ENCODE data around the gene ENTR1.
"Not testable (repeated sequence)": the region's sequence is repeated elsewhere in the genome, so short reads cannot be mapped to it uniquely, and the experiment has no call there.

The ENTR1 gene

DNA sequence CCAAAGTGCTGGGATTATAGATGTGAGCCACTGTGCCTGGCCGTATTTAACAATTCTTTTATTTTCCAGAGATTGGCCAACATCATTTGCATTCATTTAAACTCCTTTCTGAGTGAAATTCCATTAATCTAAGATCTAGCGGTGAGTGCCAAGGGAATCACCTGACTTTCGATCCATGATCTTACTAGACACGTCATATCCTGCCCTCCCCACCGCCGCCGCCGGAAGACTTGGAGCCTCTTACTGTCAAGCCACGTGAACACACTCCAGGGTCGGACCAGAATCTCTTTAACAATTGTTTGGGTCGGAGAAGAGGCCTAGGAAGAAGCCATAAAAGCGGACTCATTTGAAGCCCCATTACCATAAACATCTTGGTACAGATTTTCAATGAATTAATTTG, 16.4 kb upstream of the ENTR1 start:
- Histone ChIP-seq H3K4me3 (ENCODE audit: low read length) (no peak overlapping the region), H3K9me3 (ENCODE audit: control insufficient read depth, low read length) (no peaks in the 10 kb centered on the region), H3K27me3 (replicated peaks; ENCODE audit: control insufficient read depth, insufficient read depth, low read length) (no peaks in the 10 kb centered on the region), H3K4me1 (ENCODE audit: control insufficient read depth, insufficient read depth, low read length) (no peaks in the 10 kb centered on the region), H3K36me3 (ENCODE audit: control insufficient read depth, insufficient read depth, low read length, severe bottlenecking) (peaks cover 49% of the 10 kb centered on the region), H3K9ac (ENCODE audit: low read length) (no peak overlapping the region)
- no peak for DNase-seq (ENCODE audit: low read depth)

DNA sequence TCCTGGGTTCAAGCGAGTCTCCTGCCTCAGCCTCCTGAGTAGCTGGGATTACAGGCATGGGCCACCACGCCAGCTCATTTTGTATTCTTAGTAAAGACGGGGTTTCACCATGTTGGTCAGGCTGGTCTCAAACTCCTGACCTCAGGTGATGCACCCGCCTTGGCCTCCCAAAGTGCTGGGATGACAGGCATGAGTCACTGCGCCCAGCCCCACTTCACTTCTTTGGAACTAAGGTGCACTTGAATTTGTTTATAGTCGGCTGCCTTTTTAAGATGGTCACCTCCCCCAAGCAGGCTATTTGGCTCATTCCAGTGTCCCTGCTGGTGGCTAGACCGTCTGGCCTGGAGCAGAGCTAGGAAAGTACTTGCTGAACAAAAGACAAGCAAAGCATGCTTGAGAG, 15.0 kb upstream of the ENTR1 start:
- H3K4me1 ChIP-seq (ENCODE audit: control insufficient read depth, insufficient read depth, low read length); DNase-seq (ENCODE audit: low read depth); H3K9me3 ChIP-seq (ENCODE audit: control insufficient read depth, low read length); H3K27me3 ChIP-seq (replicated peaks; ENCODE audit: control insufficient read depth, insufficient read depth, low read length); H3K4me3 ChIP-seq (ENCODE audit: low read length); H3K9ac ChIP-seq (ENCODE audit: low read length): not testable (repeated sequence)
- peaks cover 55% of the 10 kb centered on the region for H3K36me3 ChIP-seq (ENCODE audit: control insufficient read depth, insufficient read depth, low read length, severe bottlenecking)

DNA sequence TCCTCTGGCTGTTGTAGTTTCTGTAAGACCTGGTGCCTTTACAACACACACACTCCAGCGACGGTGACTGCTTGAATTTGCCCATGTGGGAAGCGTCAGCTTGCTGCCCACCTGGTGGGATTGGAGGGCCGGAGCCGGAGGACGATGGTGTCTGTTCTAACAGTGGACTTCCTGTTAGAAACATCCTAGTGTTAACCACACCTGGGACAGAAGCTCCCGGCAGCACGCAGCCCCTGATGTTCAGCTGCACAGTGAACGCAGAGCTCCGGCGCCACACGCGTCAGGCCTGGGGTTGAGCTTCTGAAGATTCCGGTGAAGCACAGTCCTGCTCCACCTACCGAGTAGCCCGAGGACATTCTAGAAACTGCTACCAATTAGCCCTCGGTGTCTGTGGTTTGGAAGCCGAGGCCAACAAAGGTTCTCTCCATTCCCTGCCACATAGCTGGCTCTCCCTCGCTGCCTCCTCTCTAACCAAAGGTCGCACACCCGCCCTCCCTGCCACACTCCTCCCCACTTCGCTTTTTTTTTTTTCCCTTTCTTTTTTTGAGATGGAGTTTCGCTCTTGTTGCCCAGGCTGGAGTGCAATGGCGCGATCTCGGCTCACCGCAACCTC, 14.4 kb upstream of the ENTR1 start:
- Histone ChIP-seq H3K9ac (ENCODE audit: low read length) (no peak overlapping the region), H3K4me1 (ENCODE audit: control insufficient read depth, insufficient read depth, low read length) (no peaks in the 10 kb centered on the region), H3K4me3 (ENCODE audit: low read length) (no peak overlapping the region), H3K36me3 (ENCODE audit: control insufficient read depth, insufficient read depth, low read length, severe bottlenecking) (peaks cover 56% of the 10 kb centered on the region), H3K9me3 (ENCODE audit: control insufficient read depth, low read length) (no peaks in the 10 kb centered on the region), H3K27me3 (replicated peaks; ENCODE audit: control insufficient read depth, insufficient read depth, low read length) (no peaks in the 10 kb centered on the region)
- DNase-seq (ENCODE audit: low read depth) = no peak

DNA sequence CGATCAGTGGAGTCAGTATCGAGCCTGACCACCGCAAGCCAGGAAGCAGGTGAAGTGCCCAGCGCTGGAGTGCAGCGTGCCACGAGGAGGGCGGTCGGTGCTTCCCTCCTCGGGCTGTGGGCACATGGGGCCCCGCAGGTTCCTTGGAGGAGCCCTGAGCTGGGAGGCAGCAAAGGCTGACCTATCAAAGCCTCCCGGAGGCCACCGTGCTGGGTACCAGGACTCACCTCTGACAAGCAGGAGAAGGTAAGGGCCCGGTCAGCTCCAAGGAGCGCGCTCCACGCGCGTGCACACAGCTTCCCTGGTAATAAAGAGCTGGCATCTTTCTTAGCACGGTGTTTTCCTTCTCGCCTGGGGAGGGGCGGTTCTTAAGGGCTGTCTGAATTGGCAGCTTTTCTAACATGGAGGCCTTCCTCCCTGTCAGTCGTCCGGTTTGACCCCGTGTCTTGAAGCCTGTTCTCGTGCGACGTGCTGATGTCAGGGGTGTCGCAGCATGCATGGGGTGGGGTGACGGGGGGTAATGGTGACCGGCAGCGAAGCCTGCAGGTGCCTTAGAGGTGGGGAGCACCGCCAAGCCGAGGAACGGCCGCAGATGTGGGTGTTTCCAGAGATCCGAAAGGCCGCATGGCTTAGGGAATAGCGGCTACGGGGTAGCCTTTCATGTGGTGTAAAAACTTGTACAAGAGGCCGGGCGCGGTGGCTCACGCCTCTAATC, 13.2 kb upstream of the ENTR1 start:
- no peak for DNase-seq (ENCODE audit: low read depth)
- Histone ChIP-seq H3K36me3 (ENCODE audit: control insufficient read depth, insufficient read depth, low read length, severe bottlenecking) (peaks cover 59% of the 10 kb centered on the region), H3K4me3 (ENCODE audit: low read length) (no peak overlapping the region), H3K27me3 (replicated peaks; ENCODE audit: control insufficient read depth, insufficient read depth, low read length) (no peaks in the 10 kb centered on the region), H3K4me1 (ENCODE audit: control insufficient read depth, insufficient read depth, low read length) (no peaks in the 10 kb centered on the region), H3K9me3 (ENCODE audit: control insufficient read depth, low read length) (no peaks in the 10 kb centered on the region), H3K9ac (ENCODE audit: low read length) (no peak overlapping the region)

DNA sequence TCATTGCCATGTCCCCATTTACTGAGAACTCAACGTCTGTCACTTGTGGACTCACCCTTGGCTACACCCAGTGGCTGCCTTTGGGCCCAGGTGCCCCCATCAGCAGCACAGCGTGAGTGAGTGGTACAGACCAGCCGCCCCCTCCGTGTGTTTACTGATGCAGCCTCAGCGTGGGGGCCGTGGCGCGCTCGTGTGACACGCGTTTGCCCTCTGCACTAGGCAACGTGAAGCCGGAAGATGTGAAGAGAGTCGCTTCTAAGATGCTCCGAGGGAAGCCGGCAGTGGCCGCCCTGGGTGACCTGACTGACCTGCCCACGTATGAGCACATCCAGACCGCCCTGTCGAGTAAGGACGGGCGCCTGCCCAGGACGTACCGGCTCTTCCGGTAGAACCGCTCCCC, 12.5 kb upstream of the ENTR1 start:
- H3K4me3 ChIP-seq (ENCODE audit: low read length) = no peak overlapping the region
- H3K36me3 ChIP-seq (ENCODE audit: control insufficient read depth, insufficient read depth, low read length, severe bottlenecking) = peaks cover 65% of the 10 kb centered on the region
- no peak for DNase-seq (ENCODE audit: low read depth)
- H3K4me1 ChIP-seq (ENCODE audit: control insufficient read depth, insufficient read depth, low read length) = no peaks in the 10 kb centered on the region
- no peaks in the 10 kb centered on the region for H3K27me3 ChIP-seq (replicated peaks; ENCODE audit: control insufficient read depth, insufficient read depth, low read length)
- H3K9me3 ChIP-seq (ENCODE audit: control insufficient read depth, low read length) = no peaks in the 10 kb centered on the region
- no peak overlapping the region for H3K9ac ChIP-seq (ENCODE audit: low read length)

DNA sequence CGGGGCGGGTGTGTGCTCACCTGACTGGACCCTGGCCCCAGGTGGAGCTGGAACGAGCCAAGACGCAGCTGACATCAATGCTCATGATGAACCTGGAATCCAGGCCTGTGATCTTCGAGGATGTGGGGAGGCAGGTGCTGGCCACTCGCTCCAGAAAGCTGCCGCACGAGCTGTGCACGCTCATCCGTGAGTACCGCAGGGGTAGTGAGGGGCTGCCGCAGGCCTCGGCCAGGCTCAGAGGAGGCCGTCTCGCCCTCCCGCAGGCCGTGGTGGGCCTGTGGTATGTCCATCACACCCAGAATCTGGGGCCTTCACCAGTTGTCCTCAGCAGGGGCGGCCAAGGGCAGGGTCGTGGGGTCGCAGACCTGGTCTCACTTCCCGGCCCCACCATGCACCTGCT, 11.4 kb upstream of the ENTR1 start:
- Histone ChIP-seq H3K9ac (ENCODE audit: low read length) (no peak overlapping the region), H3K27me3 (replicated peaks; ENCODE audit: control insufficient read depth, insufficient read depth, low read length) (no peaks in the 10 kb centered on the region), H3K4me3 (ENCODE audit: low read length) (no peak overlapping the region), H3K36me3 (ENCODE audit: control insufficient read depth, insufficient read depth, low read length, severe bottlenecking) (peaks cover 76% of the 10 kb centered on the region), H3K4me1 (ENCODE audit: control insufficient read depth, insufficient read depth, low read length) (no peaks in the 10 kb centered on the region), H3K9me3 (ENCODE audit: control insufficient read depth, low read length) (no peaks in the 10 kb centered on the region)
- DNase-seq (ENCODE audit: low read depth) = no peak

DNA sequence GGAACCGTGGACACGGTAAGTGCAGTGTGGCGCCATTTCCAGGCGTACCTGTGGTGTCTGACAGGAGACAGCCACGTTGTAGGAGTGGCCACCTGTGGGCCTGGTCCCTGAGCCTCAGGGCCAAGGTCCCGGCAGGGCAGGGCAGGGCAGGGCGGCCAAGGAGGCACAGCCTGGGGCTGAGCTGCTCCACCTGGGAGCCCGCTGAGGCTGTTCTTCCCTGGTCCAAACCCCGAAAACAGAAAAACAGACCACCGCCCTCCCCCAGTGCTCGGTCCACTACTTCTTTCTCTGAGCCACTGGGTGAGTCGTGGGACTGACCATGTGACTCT, 8.6 kb upstream of the ENTR1 start:
- no peak overlapping the region for H3K9ac ChIP-seq (ENCODE audit: low read length)
- peaks cover 93% of the 10 kb centered on the region for H3K36me3 ChIP-seq (ENCODE audit: control insufficient read depth, insufficient read depth, low read length, severe bottlenecking)

DNA sequence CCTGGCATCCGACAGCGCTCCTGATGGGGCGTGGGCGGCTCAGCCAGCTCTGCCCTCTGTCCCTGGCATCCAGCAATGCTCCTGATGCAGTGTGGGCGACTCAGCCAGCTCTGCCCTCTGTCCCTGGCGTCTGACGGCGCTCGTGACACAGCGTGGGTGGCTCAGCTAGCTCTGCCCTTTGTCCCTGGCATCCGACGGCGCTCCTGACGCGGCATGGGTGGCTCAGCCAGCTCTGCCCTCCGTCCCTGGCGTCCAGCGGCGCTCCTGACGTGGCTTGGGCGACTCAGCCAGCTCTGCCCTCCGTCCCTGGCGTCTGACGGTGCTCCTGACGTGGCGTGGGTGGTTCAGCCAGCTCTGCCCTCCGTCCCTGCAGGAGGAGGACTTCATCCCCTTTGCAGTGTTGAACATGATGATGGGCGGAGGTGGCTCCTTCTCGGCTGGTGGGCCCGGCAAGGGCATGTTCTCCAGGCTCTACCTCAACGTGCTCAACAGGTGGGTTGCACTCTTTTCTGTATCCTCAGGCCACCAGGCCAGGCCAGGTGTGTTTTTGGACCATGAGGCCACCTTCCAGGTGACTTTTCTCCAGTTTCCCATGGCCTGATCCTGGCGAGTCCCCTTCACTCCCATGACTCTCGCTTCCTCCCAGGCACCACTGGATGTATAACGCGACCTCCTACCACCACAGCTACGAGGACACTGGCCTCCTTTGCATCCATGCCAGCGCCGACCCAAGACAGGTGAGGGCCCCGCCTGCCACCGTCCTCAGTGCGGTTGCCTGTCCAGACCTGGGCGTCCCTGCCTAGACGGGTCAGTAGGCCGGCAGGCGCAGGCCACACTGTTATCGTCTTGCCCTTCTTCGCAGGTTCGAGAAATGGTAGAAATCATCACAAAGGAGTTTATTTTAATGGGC, 8.0 kb upstream of the ENTR1 start:
- H3K36me3 ChIP-seq (ENCODE audit: control insufficient read depth, insufficient read depth, low read length, severe bottlenecking) = peaks cover 95% of the 10 kb centered on the region
- H3K9me3 ChIP-seq (ENCODE audit: control insufficient read depth, low read length) = no peaks in the 10 kb centered on the region
- no peaks in the 10 kb centered on the region for H3K4me1 ChIP-seq (ENCODE audit: control insufficient read depth, insufficient read depth, low read length)
- H3K27me3 ChIP-seq (replicated peaks; ENCODE audit: control insufficient read depth, insufficient read depth, low read length) = no peaks in the 10 kb centered on the region
- DNase-seq (ENCODE audit: low read depth) = no peak
- no peak overlapping the region for H3K9ac ChIP-seq (ENCODE audit: low read length)
- no peak overlapping the region for H3K4me3 ChIP-seq (ENCODE audit: low read length)

More for the DNA sequence above, 8.6 kb upstream of the ENTR1 start:
- no peak overlapping the region for H3K4me3 ChIP-seq (ENCODE audit: low read length)
- no peaks in the 10 kb centered on the region for H3K9me3 ChIP-seq (ENCODE audit: control insufficient read depth, low read length)
- no peaks in the 10 kb centered on the region for H3K27me3 ChIP-seq (replicated peaks; ENCODE audit: control insufficient read depth, insufficient read depth, low read length)
- no peak for DNase-seq (ENCODE audit: low read depth)
- no peaks in the 10 kb centered on the region for H3K4me1 ChIP-seq (ENCODE audit: control insufficient read depth, insufficient read depth, low read length)

DNA sequence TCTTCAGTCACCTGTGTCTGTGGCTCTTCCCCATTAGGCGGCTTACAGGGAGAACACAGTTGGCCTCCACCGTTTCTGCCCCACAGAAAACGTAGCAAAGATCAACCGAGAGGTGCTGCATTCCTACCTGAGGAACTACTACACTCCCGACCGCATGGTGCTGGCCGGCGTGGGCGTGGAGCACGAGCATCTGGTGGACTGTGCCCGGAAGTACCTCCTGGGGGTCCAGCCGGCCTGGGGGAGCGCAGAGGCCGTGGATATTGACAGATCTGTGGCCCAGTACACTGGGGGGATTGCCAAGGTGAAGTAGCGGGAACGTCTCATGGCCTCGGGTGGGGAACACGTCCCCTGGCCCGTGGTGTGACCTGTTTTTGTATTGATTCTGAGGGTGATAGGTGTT, 6.5 kb upstream of the ENTR1 start:
- H3K9ac ChIP-seq (ENCODE audit: low read length) = no peak overlapping the region
- H3K4me1 ChIP-seq (ENCODE audit: control insufficient read depth, insufficient read depth, low read length) = peaks cover 10% of the 10 kb centered on the region
- no peaks in the 10 kb centered on the region for H3K27me3 ChIP-seq (replicated peaks; ENCODE audit: control insufficient read depth, insufficient read depth, low read length)
- H3K4me3 ChIP-seq (ENCODE audit: low read length) = no peak overlapping the region
- DNase-seq (ENCODE audit: low read depth) = no peak
- no peaks in the 10 kb centered on the region for H3K9me3 ChIP-seq (ENCODE audit: control insufficient read depth, low read length)
- H3K36me3 ChIP-seq (ENCODE audit: control insufficient read depth, insufficient read depth, low read length, severe bottlenecking) = peaks cover 93% of the 10 kb centered on the region

DNA sequence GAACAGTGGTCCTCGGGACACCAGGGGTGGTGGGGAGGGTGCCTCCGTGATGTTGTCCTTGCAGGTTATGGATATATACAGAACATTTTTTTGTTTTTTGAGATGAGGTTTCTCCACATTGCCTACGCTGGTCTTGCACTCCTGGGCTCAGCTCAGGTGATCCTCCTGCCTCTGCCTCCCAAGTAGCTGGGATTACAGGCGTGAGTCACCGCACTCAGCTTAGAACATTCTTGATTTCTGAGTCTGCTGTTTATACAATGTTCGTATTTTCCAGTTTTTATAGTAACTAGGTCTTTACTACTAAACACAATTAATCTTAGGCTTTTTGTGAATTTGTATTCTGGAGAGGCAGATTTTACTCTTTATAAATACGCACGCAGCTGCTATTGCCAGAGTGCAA, 6.0 kb upstream of the ENTR1 start:
- no peaks in the 10 kb centered on the region for H3K9me3 ChIP-seq (ENCODE audit: control insufficient read depth, low read length)
- H3K36me3 ChIP-seq (ENCODE audit: control insufficient read depth, insufficient read depth, low read length, severe bottlenecking) = peaks cover 89% of the 10 kb centered on the region
- H3K27me3 ChIP-seq (replicated peaks; ENCODE audit: control insufficient read depth, insufficient read depth, low read length) = no peaks in the 10 kb centered on the region
- peaks cover 15% of the 10 kb centered on the region for H3K4me1 ChIP-seq (ENCODE audit: control insufficient read depth, insufficient read depth, low read length)
- H3K9ac ChIP-seq (ENCODE audit: low read length) = no peak overlapping the region
- DNase-seq (ENCODE audit: low read depth) = no peak
- no peak overlapping the region for H3K4me3 ChIP-seq (ENCODE audit: low read length)

DNA sequence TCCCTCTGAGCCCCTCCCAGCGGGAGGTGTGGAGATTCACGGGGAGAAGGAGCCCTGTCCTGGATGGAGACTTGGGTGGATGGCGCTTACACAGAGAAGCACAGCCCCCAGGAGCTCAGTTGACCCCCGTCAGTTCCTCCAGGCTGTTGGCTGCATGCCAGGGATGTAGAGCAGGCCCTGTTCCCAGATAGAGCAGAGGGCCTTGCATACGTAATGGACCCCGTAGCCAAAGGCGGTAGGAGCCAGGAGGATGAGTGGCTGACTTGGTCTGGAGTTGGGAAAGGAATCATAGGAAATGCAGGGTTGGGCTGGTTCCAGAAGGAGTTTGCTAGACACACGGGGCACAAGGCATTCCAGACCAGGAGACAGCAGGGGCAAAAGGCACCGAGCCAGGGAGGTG, 2.5 kb upstream of the ENTR1 start:
- H3K4me3 ChIP-seq (ENCODE audit: low read length) = no peak overlapping the region

More for the DNA sequence above, 2.5 kb upstream of the ENTR1 start:
- Histone ChIP-seq H3K9me3 (ENCODE audit: control insufficient read depth, low read length) (no peaks in the 10 kb centered on the region), H3K9ac (ENCODE audit: low read length) (no peak overlapping the region), H3K27me3 (replicated peaks; ENCODE audit: control insufficient read depth, insufficient read depth, low read length) (no peaks in the 10 kb centered on the region), H3K4me1 (ENCODE audit: control insufficient read depth, insufficient read depth, low read length) (peaks cover 30% of the 10 kb centered on the region), H3K36me3 (ENCODE audit: control insufficient read depth, insufficient read depth, low read length, severe bottlenecking) (peaks cover 57% of the 10 kb centered on the region)
- DNase-seq (ENCODE audit: low read depth) = no peak

Data from adipocyte (in vitro differentiated cells).